Measurements from ENCODE around the gene LMAN2L. TPM values are rescaled to one million over a fixed set of nuclear protein-coding genes. Genes with fewer than 3 reads are reported as not detected.
A peak's percentile ranks its signal among the peaks of the same experiment; 100 is the strongest.

LMAN2L gene
- total RNA-seq: 19.2 and 21.2 TPM in 2 replicates
- long read RNA-seq, transcript LMAN2L-201 (8 exons, 2,397 nt): major isoform, 229 of 263 reads
- long read RNA-seq, partial matches to known transcripts: 11 of 263 reads
- long read RNA-seq, other reads (novel, unspliced or antisense): 17 of 263 reads

- peak within 1 kb of the TSS; percentile 98 for H3K4me3 Mint-ChIP-seq (ENCODE audit: unreplicated experiment)
- H3K27ac Mint-ChIP-seq (ENCODE audit: unreplicated experiment): peak within 1 kb of the TSS; percentile 94
- H3K36me3 Mint-ChIP-seq (ENCODE audit: unreplicated experiment): peaks cover 3% of the 10 kb centered on the region
- peaks cover 2% of the 10 kb centered on the region for H3K27me3 Mint-ChIP-seq (ENCODE audit: unreplicated experiment)
- H3K9me3 Mint-ChIP-seq (ENCODE audit: unreplicated experiment): no peaks in the 10 kb centered on the region
- H3K4me1 Mint-ChIP-seq (ENCODE audit: unreplicated experiment): peaks cover 26% of the 10 kb centered on the region
- no peak for TF ChIP-seq CTCF (IDR thresholded peaks at IDR 0.05)
- DNase-seq (ENCODE audit: extremely low spot score, unreplicated experiment): peak; percentile 98
These were observed at the start of gene LMAN2L for GRCh38 chr2:96739633-96740428. LMAN2L (minus strand) TSS chr2:96740064; CDS start chr2:96740040, 24 bp downstream.

- no peak overlapping the region for H3K27ac Mint-ChIP-seq (ENCODE audit: unreplicated experiment)
- no peaks in the 10 kb centered on the region for H3K9me3 Mint-ChIP-seq (ENCODE audit: unreplicated experiment)
These were observed 49.4 kb upstream of the LMAN2L start for GRCh38 chr2:96789245-96789617.

GRCh38 chr2:96788442-96789244, 48.8 kb upstream of the LMAN2L start:
- Mint-ChIP-seq H3K27ac (ENCODE audit: unreplicated experiment) (peak overlapping the region; percentile 64), H3K27me3 (ENCODE audit: unreplicated experiment) (no peaks in the 10 kb centered on the region), H3K9me3 (ENCODE audit: unreplicated experiment) (no peaks in the 10 kb centered on the region), H3K4me3 (ENCODE audit: unreplicated experiment) (no peak overlapping the region), H3K36me3 (ENCODE audit: unreplicated experiment) (no peaks in the 10 kb centered on the region), H3K4me1 (ENCODE audit: unreplicated experiment) (peaks cover 31% of the 10 kb centered on the region)
- no peak for DNase-seq (ENCODE audit: extremely low spot score, unreplicated experiment)
- no peak for TF ChIP-seq CTCF (IDR thresholded peaks at IDR 0.05)

More at GRCh38 chr2:96789245-96789617, 49.4 kb upstream of the LMAN2L start:
- H3K4me1 Mint-ChIP-seq (ENCODE audit: unreplicated experiment): peaks cover 31% of the 10 kb centered on the region
- DNase-seq (ENCODE audit: extremely low spot score, unreplicated experiment): no peak
- no peaks in the 10 kb centered on the region for H3K27me3 Mint-ChIP-seq (ENCODE audit: unreplicated experiment)
- TF ChIP-seq CTCF (IDR thresholded peaks at IDR 0.05): no peak
- H3K36me3 Mint-ChIP-seq (ENCODE audit: unreplicated experiment): no peaks in the 10 kb centered on the region
- no peak overlapping the region for H3K4me3 Mint-ChIP-seq (ENCODE audit: unreplicated experiment)

- Mint-ChIP-seq H3K9me3 (ENCODE audit: unreplicated experiment) (no peaks in the 10 kb centered on the region), H3K27ac (ENCODE audit: unreplicated experiment) (peak overlapping the region; percentile 52), H3K4me1 (ENCODE audit: unreplicated experiment) (peaks cover 34% of the 10 kb centered on the region), H3K36me3 (ENCODE audit: unreplicated experiment) (no peaks in the 10 kb centered on the region), H3K27me3 (ENCODE audit: unreplicated experiment) (no peaks in the 10 kb centered on the region), H3K4me3 (ENCODE audit: unreplicated experiment) (no peak overlapping the region)
- TF ChIP-seq CTCF (IDR thresholded peaks at IDR 0.05): no peak
- DNase-seq (ENCODE audit: extremely low spot score, unreplicated experiment): no peak
These were observed 47.5 kb upstream of the LMAN2L start for GRCh38 chr2:96787411-96787810.

GRCh38 chr2:96783388-96783787, 43.5 kb upstream of the LMAN2L start:
- peaks cover 1% of the 10 kb centered on the region for H3K36me3 Mint-ChIP-seq (ENCODE audit: unreplicated experiment)
- peaks cover 25% of the 10 kb centered on the region for H3K4me1 Mint-ChIP-seq (ENCODE audit: unreplicated experiment)
- H3K9me3 Mint-ChIP-seq (ENCODE audit: unreplicated experiment): no peaks in the 10 kb centered on the region
- H3K4me3 Mint-ChIP-seq (ENCODE audit: unreplicated experiment): no peak overlapping the region
- TF ChIP-seq CTCF (IDR thresholded peaks at IDR 0.05): no peak
- DNase-seq (ENCODE audit: extremely low spot score, unreplicated experiment): no peak
- H3K27ac Mint-ChIP-seq (ENCODE audit: unreplicated experiment): no peak overlapping the region
- H3K27me3 Mint-ChIP-seq (ENCODE audit: unreplicated experiment): no peaks in the 10 kb centered on the region

All from osteocyte (in vitro differentiated cells).